H1 (cell line): ENCODE data around the gene PDGFA. TPM values are rescaled to one million over a fixed set of nuclear protein-coding genes. Genes with fewer than 3 reads are reported as not detected.

Source experiments
- BCL11A ChIP-seq, 2 experiments: IDR thresholded peaks; one replicate each; pipeline ENCODE4 v1.6.1; 2011; ENCODE audit warnings: low read depth in 2 of 2, low read length in 2 of 2, mild to moderate bottlenecking in 2 of 2
- CBX5 ChIP-seq: fragments of 300-800, 300-1000 bp; sonication (generic); IDR thresholded peaks from 2 replicates; pipeline ENCODE4 v1.7.1; 2016; ENCODE audit warnings: antibody characterized with exemption, low read length, low read depth
- CBX8 ChIP-seq: fragments of 300-800, 300-1000 bp; sonication (generic); IDR thresholded peaks from 2 replicates; pipeline ENCODE4 v1.7.1; 2016; ENCODE audit warnings: low read depth, low read length, borderline replicate concordance
- EP300 ChIP-seq, 2 experiments: IDR thresholded peaks; 1 replicate in 1 of 2; 2 replicates in 1 of 2; pipeline ENCODE4 v1.6.1; 2011 to 2012; ENCODE audit warnings: low read depth in 2 of 2, low read length in 2 of 2, mild to moderate bottlenecking in 2 of 2, borderline replicate concordance in 1 of 2, inconsistent platforms in 1 of 2, moderate library complexity in 1 of 2
- RAD21 ChIP-seq, 2 experiments: IDR thresholded peaks in 1 of 2; conservative IDR thresholded peaks in 1 of 2; 2 replicates each; pipeline ENCODE4 v1.6.1; 2011; ENCODE audit warnings: low read depth in 2 of 2, low read length in 2 of 2, improper control_type of control experiment in 1 of 2, inconsistent platforms in 1 of 2, mild to moderate bottlenecking in 1 of 2, moderate library complexity in 1 of 2
- RNF2 ChIP-seq: fragments of 200-900, 300-1000 bp; sonication (generic); IDR thresholded peaks from 2 replicates; pipeline ENCODE4 v1.7.1; 2016; ENCODE audit warnings: borderline replicate concordance, low read depth, mild to moderate bottlenecking, antibody characterized with exemption, low read length; ENCODE audit not compliant: poor library complexity, severe bottlenecking; ENCODE audit errors: missing control alignments
- SIX5 ChIP-seq: IDR thresholded peaks from 2 replicates; pipeline ENCODE4 v1.6.1; 2011; ENCODE audit warnings: mild to moderate bottlenecking, low read depth, low read length
- SP1 ChIP-seq: IDR thresholded peaks from 2 replicates; pipeline ENCODE4 v1.6.1; 2011; ENCODE audit warnings: low read depth, low read length
- SP2 ChIP-seq: IDR thresholded peaks from 2 replicates; pipeline ENCODE4 v1.6.1; 2012; ENCODE audit warnings: mild to moderate bottlenecking, low read length, inconsistent platforms
- SP4 ChIP-seq: IDR thresholded peaks from 2 replicates; pipeline ENCODE4 v1.6.1; 2012; ENCODE audit warnings: low read length, inconsistent platforms
- SUZ12 ChIP-seq: fragments of 200-600 bp; sonication (generic); IDR thresholded peaks from 2 replicates; pipeline ENCODE4 v1.6.1; 2012; ENCODE audit warnings: mild to moderate bottlenecking, inconsistent platforms, low read length, moderate library complexity, mixed read lengths
- polyA plus RNA-seq, 7 experiments: library from polyadenylated mRNA; depleted of rRNA in 3 of 7; stranded (reverse) in 5 of 7; unstranded in 2 of 7; fragments of >200 nt in 5 of 7; fragments of 200-250 nt in 2 of 7; gene quantifications; 1 replicate in 5 of 7; 2 replicates in 1 of 7; 4 replicates in 1 of 7; pipeline versions ENCODE4 v1.2.1 to v1.2.3, GENCODE V29; 2011 to 2013; ENCODE audit warnings: missing spikeins in 2 of 7, mixed read lengths in 2 of 7
- total RNA-seq: library from RNA; stranded (reverse); fragmentation: NEBNext Ultra II Directional; extraction: Animal tissue kit (Norgen Biotek cat#: 25700); gene quantifications from 2 replicates; pipeline ENCODE4 v1.2.1, GENCODE V29; 2021
- TF ChIP-seq, protein P1 (sequence below): fragments of 300-600 bp; sonication (generic); IDR thresholded peaks from 2 replicates; pipeline ENCODE4 v1.7.1; 2012; ENCODE audit warnings: low read length, moderate library complexity, mild to moderate bottlenecking, inconsistent platforms; ENCODE audit not compliant: insufficient replicate concordance

Gene PDGFA
- total and polyA plus RNA-seq, 2 of the 8 experiments (the other 6 are each of a cell fraction or from before 2014, with no cell fraction given): 21.1 to 43.0 TPM

DNA sequence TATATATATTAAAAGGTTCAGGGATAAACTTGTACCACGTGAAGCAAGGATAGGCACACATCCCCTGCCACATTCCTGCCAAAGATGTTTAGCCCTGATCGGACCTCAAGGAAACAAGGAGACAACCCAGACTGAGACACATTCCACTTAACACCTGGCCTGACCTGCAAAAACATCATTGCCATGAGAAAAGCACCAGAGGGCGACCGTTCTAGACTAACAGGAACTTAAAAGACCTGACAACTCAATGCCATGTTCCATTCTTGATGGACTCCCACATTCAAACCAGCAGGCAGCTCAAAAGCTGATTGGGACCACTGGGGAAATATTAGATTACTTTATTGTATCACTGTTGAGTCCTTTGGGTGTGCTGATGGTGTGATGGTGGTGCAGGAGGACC, 8.1 kb upstream of the PDGFA start (continued):
- TF ChIP-seq, protein P1, sequence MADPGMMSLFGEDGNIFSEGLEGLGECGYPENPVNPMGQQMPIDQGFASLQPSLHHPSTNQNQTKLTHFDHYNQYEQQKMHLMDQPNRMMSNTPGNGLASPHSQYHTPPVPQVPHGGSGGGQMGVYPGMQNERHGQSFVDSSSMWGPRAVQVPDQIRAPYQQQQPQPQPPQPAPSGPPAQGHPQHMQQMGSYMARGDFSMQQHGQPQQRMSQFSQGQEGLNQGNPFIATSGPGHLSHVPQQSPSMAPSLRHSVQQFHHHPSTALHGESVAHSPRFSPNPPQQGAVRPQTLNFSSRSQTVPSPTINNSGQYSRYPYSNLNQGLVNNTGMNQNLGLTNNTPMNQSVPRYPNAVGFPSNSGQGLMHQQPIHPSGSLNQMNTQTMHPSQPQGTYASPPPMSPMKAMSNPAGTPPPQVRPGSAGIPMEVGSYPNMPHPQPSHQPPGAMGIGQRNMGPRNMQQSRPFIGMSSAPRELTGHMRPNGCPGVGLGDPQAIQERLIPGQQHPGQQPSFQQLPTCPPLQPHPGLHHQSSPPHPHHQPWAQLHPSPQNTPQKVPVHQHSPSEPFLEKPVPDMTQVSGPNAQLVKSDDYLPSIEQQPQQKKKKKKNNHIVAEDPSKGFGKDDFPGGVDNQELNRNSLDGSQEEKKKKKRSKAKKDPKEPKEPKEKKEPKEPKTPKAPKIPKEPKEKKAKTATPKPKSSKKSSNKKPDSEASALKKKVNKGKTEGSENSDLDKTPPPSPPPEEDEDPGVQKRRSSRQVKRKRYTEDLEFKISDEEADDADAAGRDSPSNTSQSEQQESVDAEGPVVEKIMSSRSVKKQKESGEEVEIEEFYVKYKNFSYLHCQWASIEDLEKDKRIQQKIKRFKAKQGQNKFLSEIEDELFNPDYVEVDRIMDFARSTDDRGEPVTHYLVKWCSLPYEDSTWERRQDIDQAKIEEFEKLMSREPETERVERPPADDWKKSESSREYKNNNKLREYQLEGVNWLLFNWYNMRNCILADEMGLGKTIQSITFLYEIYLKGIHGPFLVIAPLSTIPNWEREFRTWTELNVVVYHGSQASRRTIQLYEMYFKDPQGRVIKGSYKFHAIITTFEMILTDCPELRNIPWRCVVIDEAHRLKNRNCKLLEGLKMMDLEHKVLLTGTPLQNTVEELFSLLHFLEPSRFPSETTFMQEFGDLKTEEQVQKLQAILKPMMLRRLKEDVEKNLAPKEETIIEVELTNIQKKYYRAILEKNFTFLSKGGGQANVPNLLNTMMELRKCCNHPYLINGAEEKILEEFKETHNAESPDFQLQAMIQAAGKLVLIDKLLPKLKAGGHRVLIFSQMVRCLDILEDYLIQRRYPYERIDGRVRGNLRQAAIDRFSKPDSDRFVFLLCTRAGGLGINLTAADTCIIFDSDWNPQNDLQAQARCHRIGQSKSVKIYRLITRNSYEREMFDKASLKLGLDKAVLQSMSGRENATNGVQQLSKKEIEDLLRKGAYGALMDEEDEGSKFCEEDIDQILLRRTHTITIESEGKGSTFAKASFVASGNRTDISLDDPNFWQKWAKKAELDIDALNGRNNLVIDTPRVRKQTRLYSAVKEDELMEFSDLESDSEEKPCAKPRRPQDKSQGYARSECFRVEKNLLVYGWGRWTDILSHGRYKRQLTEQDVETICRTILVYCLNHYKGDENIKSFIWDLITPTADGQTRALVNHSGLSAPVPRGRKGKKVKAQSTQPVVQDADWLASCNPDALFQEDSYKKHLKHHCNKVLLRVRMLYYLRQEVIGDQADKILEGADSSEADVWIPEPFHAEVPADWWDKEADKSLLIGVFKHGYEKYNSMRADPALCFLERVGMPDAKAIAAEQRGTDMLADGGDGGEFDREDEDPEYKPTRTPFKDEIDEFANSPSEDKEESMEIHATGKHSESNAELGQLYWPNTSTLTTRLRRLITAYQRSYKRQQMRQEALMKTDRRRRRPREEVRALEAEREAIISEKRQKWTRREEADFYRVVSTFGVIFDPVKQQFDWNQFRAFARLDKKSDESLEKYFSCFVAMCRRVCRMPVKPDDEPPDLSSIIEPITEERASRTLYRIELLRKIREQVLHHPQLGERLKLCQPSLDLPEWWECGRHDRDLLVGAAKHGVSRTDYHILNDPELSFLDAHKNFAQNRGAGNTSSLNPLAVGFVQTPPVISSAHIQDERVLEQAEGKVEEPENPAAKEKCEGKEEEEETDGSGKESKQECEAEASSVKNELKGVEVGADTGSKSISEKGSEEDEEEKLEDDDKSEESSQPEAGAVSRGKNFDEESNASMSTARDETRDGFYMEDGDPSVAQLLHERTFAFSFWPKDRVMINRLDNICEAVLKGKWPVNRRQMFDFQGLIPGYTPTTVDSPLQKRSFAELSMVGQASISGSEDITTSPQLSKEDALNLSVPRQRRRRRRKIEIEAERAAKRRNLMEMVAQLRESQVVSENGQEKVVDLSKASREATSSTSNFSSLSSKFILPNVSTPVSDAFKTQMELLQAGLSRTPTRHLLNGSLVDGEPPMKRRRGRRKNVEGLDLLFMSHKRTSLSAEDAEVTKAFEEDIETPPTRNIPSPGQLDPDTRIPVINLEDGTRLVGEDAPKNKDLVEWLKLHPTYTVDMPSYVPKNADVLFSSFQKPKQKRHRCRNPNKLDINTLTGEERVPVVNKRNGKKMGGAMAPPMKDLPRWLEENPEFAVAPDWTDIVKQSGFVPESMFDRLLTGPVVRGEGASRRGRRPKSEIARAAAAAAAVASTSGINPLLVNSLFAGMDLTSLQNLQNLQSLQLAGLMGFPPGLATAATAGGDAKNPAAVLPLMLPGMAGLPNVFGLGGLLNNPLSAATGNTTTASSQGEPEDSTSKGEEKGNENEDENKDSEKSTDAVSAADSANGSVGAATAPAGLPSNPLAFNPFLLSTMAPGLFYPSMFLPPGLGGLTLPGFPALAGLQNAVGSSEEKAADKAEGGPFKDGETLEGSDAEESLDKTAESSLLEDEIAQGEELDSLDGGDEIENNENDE: no peak
- TF ChIP-seq CBX5 (no peak), SUZ12 (no peak), CBX8 (no peak), RNF2 (no peak), SP2 (no peak), SP1 (no peak), SIX5 (no peak), BCL11A (IDR thresholded peaks at IDR 0.05; ENCODE audit: low read depth in 2 of 2, low read length in 2 of 2) (no peak), SP4 (no peak), RAD21 (IDR thresholded peaks at IDR 0.05 in 1 of 2, conservative IDR thresholded peaks at IDR 0.05 in 1 of 2; ENCODE audit: low read depth in 2 of 2, low read length in 2 of 2) (no peak), EP300 (IDR thresholded peaks at IDR 0.05; ENCODE audit: borderline replicate concordance in 1 of 2, low read depth in 2 of 2, low read length in 2 of 2) (no peak)
